HepG2 (cell line): Measurements from ENCODE around the gene CHPF. TPM values are rescaled to one million over a fixed set of nuclear protein-coding genes. Genes with fewer than 3 reads are reported as not detected.

Source experiments
- CSRNP2 ChIP-seq: sonication (generic); formaldehyde crosslinking; conservative IDR thresholded peaks from 2 replicates; pipeline ENCODE4 v1.8.0; 2022; ENCODE audit warnings: low read depth, missing genetic modification reagents
- FOXK1 ChIP-seq: sonication (generic); formaldehyde crosslinking; IDR thresholded peaks from 2 replicates; pipeline ENCODE4 v1.4.0; 2020; ENCODE audit warnings: low read depth, missing genetic modification reagents, borderline replicate concordance
- KAT7 ChIP-seq: IDR thresholded peaks from 2 replicates; pipeline ENCODE4 v1.6.1; 2018; ENCODE audit warnings: borderline replicate concordance, missing compliant biosample characterization
- MED13 ChIP-seq: sonication (generic); formaldehyde crosslinking; IDR thresholded peaks from 2 replicates; pipeline ENCODE4 v1.5.0; 2020; ENCODE audit warnings: missing genetic modification reagents
- MEIS1 ChIP-seq: sonication (generic); formaldehyde crosslinking; IDR thresholded peaks from 2 replicates; pipeline ENCODE4 v1.9.0; 2021; ENCODE audit warnings: mild to moderate bottlenecking, missing genetic modification reagents, moderate library complexity, borderline replicate concordance
- NFRKB ChIP-seq: fragments of 450-650 bp; IDR thresholded peaks from 2 replicates; pipeline ENCODE4 v1.6.1; 2017
- SALL1 ChIP-seq: sonication (generic); formaldehyde crosslinking; IDR thresholded peaks from 2 replicates; pipeline ENCODE4 v1.8.0; 2022; ENCODE audit warnings: mild to moderate bottlenecking, missing genetic modification reagents
- TFAP4 ChIP-seq: sonication (generic); IDR thresholded peaks from 2 replicates; pipeline ENCODE4 v1.6.1; 2016; ENCODE audit warnings: low read depth, borderline replicate concordance
- ZBTB46 ChIP-seq: sonication (generic); formaldehyde crosslinking; IDR thresholded peaks from 2 replicates; pipeline ENCODE4 v1.4.0; 2020; ENCODE audit warnings: mild to moderate bottlenecking, missing genetic modification reagents, borderline replicate concordance
- ZNF101 ChIP-seq: sonication (generic); formaldehyde crosslinking; IDR thresholded peaks from 2 replicates; pipeline ENCODE4 v1.4.0; 2020; ENCODE audit warnings: mild to moderate bottlenecking, low read depth, missing genetic modification reagents, borderline replicate concordance
- ZNF264 ChIP-seq: sonication (generic); formaldehyde crosslinking; IDR thresholded peaks from 2 replicates; pipeline ENCODE4 v1.4.0; 2020; ENCODE audit warnings: missing genetic modification reagents
- ZNF367 ChIP-seq: sonication (generic); formaldehyde crosslinking; IDR thresholded peaks from 2 replicates; pipeline ENCODE4 v1.4.0; 2020; ENCODE audit warnings: missing genetic modification reagents, borderline replicate concordance
- ZNF512B ChIP-seq: sonication (generic); formaldehyde crosslinking; IDR thresholded peaks from 2 replicates; pipeline ENCODE4 v1.5.1; 2020; ENCODE audit warnings: missing genetic modification reagents, mild to moderate bottlenecking, borderline replicate concordance
- ZNF570 ChIP-seq: sonication (generic); formaldehyde crosslinking; IDR thresholded peaks from 2 replicates; pipeline ENCODE4 v1.4.0; 2020; ENCODE audit warnings: mild to moderate bottlenecking, missing genetic modification reagents, borderline replicate concordance
- ZNF713 ChIP-seq: sonication (generic); formaldehyde crosslinking; IDR thresholded peaks from 2 replicates; pipeline ENCODE4 v1.4.0; 2020; ENCODE audit warnings: mild to moderate bottlenecking, missing genetic modification reagents
- polyA plus RNA-seq, 8 experiments: library from polyadenylated mRNA; depleted of rRNA in 3 of 8; stranded (reverse) in 7 of 8; unstranded in 1 of 8; fragments of >200 nt; fragmentation: Illumina TruSeq in 4 of 8; extraction: Trizol in 4 of 8; gene quantifications; 2 replicates each; pipeline versions ENCODE4 v1.2.1 to v1.2.3, GENCODE V29; 2011 to 2016; ENCODE audit warnings: low read depth in 4 of 8, missing spikeins in 1 of 8, mixed read lengths in 1 of 8; ENCODE audit not compliant: insufficient read depth in 1 of 8
- total RNA-seq, 5 experiments: library from RNA; depleted of rRNA; stranded (reverse); fragments of >200 nt; fragmentation: Illumina TruSeq; extraction: Trizol; gene quantifications; 2 replicates each; pipeline ENCODE4 v1.2.3, GENCODE V29; 2016; ENCODE audit warnings: low read depth in 1 of 5
- TF ChIP-seq, protein P1 (sequence below): IDR thresholded peaks from 2 replicates; pipeline ENCODE4 v1.6.1; 2016

CHPF gene
- total and polyA plus RNA-seq, 2 of the 13 experiments (the other 11 are each of a cell fraction or from before 2014, with no cell fraction given), result 79.6 to 111 TPM

DNA sequence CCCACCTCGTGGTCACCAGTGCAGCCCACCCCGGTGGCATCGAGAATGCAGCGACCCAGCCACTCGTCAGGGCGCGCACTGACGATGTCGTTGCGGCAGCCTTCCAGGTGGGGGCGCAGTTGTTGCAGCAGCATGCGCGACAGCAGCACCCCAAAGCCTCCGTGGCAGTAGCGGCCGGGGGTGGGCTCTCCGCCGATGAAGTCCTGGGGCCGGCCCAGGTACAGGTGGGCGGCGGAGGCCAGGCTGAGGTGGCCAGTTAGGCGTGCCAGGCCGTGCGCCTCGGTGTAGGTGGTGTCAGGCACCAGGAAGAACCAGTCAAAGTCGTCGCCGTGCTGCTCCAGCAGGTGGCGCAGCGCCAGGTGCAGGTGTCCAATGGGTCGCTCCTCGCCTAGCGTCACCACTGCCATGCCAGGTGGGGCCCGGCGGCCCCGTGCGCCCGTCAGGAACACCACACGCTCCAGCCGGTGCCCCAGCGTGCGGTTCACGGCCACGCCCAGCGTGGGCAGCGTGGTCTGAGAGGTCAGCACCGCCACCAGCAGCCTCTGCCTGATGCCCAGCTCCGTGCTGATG lies 1.9 kb downstream of the CHPF start (continued):
- TF ChIP-seq ZNF713 (CRISPR knock-in tag), result no peak
- TF ChIP-seq ZNF512B (CRISPR knock-in tag), result 0 out of 2 replicates have a peak, but pooled peaks have one; percentile 22
- TF ChIP-seq KAT7 (CRISPR knock-in tag), result peak; percentile 72; the same call in 1 of the 2 replicates
- TF ChIP-seq CSRNP2 (CRISPR knock-in tag), result no peak
- TF ChIP-seq MEIS1 (CRISPR knock-in tag), result peak; percentile 97
- TF ChIP-seq MED13 (CRISPR knock-in tag), result no peak
- TF ChIP-seq ZBTB46, result peak; percentile 91; the same call in 1 of the 2 replicates
- TF ChIP-seq ZNF367 (CRISPR knock-in tag), result no peak
- no peak for TF ChIP-seq ZNF570 (CRISPR knock-in tag)
- TF ChIP-seq, protein P1, sequence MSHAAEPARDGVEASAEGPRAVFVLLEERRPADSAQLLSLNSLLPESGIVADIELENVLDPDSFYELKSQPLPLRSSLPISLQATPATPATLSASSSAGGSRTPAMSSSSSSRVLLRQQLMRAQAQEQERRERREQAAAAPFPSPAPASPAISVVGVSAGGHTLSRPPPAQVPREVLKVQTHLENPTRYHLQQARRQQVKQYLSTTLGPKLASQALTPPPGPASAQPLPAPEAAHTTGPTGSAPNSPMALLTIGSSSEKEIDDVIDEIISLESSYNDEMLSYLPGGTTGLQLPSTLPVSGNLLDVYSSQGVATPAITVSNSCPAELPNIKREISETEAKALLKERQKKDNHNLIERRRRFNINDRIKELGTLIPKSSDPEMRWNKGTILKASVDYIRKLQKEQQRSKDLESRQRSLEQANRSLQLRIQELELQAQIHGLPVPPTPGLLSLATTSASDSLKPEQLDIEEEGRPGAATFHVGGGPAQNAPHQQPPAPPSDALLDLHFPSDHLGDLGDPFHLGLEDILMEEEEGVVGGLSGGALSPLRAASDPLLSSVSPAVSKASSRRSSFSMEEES (CRISPR knock-in tag), result 0 out of 2 replicates have a peak, but pooled peaks have one; percentile 12
- TF ChIP-seq SALL1 (CRISPR knock-in tag), result peak; percentile 86
- peak; percentile 57 for TF ChIP-seq FOXK1 (CRISPR knock-in tag)
- TF ChIP-seq NFRKB, result no peak
- TF ChIP-seq TFAP4, result peak; percentile 84
- TF ChIP-seq ZNF264 (CRISPR knock-in tag), result no peak; the same call in 1 of the 2 replicates
- TF ChIP-seq ZNF101 (CRISPR knock-in tag), result peak; percentile 86; the same call in 1 of the 2 replicates
